ENCODE results near the gene ECEL1.
A peak's percentile ranks its signal among the peaks of the same experiment; 100 is the strongest.

Gene ECEL1

DNA sequence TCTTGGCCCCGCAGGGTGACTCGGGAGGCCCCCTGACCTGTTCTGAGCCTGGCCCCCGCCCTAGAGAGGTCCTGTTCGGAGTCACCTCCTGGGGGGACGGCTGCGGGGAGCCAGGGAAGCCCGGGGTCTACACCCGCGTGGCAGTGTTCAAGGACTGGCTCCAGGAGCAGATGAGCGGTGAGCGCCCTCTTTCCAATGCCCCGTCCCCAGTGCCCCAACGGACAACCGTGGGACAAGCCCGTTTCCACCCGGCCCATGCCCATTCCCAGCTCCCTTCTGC lies 35.7 kb upstream of the ECEL1 start:
- DNase-seq (ENCODE audit: low read depth in 2 of 2) = no peak

DNA sequence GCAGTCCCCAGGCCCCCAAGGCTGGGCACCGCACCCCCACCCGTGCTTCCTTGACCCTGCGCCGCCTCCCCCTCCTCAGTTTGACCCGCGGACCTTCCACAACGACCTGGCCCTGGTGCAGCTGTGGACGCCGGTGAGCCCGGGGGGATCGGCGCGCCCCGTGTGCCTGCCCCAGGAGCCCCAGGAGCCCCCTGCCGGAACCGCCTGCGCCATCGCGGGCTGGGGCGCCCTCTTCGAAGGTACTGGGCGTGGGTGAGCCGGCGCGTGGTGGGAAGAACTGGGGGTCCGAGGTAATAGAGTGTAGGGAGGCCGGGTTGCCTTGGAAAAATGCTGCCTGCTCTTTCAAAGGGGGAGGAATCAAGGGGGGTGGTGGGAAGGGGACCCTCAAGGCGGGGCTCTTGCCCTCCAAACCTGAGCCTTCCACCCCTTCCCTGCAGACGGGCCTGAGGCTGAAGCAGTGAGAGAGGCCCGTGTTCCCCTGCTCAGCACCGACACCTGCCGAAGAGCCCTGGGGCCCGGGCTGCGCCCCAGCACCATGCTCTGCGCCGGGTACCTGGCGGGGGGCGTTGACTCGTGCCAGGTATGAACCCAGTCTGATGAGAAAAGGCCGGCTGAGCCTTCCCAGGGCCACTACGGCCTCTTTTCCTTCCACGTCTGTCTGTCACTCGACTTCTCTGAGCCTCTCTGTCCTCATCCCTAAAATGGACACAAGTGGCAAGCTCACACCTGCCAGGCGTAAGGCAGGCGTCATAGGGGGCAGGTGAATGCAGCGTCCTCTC lies 35.2 kb upstream of the ECEL1 start:
- DNase-seq (ENCODE audit: low read depth in 2 of 2) = no peak

DNA sequence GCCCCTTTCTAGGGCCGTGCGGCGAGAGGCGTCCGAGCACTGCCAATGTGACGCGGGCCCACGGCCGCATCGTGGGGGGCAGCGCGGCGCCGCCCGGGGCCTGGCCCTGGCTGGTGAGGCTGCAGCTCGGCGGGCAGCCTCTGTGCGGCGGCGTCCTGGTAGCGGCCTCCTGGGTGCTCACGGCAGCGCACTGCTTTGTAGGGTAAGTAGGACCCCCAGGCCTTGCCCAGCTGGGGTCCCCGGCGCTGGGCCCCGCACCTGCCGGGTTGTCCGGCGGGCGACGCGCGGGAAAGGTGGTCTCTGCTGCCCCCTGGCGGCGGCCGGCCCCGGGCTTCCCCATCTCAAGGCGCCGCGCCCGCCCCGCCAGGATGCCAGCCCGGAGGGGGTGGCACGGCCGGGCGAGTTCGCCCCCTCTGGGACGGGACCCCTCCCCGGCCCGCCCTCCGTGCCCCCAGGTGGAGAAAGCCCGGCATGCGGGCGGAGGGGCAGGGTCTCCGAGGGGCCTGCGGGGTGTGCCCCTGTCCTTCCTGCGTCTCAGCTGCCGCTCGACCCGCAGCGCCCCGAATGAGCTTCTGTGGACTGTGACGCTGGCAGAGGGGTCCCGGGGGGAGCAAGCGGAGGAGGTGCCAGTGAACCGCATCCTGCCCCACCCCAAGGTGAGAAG lies 34.5 kb upstream of the ECEL1 start:
- peak; percentile 31 to 62 for DNase-seq (ENCODE audit: low read depth in 2 of 2)

DNA sequence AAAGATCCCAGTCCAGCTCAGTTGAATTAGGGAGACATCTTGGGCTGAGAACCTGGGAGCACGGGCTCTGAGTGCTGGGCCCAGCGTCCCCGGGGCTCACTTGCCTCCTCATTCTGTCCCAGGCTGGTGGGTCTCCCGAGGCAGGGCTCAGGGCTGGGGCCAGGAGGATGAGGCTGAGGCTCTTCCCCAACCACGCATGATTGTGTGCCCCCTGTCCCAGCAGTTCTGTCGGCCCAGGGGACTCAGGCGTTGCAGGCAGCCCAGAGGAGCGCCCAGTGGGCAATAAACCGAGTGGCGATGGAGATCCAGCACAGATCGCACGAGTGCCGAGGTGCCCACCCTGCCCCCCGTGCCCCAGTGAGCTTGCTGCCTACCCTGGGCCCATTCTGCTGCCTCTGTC lies 33.5 kb upstream of the ECEL1 start:
- DNase-seq (ENCODE audit: low read depth in 2 of 2) = no peak

DNA sequence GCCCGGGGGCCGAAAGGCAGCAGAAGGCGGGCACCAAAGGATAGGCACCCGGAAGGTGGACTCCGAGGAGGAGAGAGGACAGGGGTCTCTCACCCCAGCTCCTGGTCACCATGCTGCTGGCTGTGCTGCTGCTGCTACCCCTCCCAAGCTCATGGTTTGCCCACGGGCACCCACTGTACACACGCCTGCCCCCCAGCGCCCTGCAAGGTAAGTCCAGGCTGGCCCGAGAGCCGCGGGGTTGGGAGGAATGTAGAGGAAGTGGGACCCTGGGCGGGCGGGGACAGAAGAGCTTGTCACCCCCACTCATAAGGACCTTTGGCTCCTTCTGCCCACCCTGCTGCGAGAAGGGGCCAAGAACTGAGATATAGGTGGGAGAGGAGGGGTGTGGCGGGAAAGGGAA lies 32.9 kb upstream of the ECEL1 start:
- DNase-seq (ENCODE audit: low read depth in 2 of 2) = no peak

DNA sequence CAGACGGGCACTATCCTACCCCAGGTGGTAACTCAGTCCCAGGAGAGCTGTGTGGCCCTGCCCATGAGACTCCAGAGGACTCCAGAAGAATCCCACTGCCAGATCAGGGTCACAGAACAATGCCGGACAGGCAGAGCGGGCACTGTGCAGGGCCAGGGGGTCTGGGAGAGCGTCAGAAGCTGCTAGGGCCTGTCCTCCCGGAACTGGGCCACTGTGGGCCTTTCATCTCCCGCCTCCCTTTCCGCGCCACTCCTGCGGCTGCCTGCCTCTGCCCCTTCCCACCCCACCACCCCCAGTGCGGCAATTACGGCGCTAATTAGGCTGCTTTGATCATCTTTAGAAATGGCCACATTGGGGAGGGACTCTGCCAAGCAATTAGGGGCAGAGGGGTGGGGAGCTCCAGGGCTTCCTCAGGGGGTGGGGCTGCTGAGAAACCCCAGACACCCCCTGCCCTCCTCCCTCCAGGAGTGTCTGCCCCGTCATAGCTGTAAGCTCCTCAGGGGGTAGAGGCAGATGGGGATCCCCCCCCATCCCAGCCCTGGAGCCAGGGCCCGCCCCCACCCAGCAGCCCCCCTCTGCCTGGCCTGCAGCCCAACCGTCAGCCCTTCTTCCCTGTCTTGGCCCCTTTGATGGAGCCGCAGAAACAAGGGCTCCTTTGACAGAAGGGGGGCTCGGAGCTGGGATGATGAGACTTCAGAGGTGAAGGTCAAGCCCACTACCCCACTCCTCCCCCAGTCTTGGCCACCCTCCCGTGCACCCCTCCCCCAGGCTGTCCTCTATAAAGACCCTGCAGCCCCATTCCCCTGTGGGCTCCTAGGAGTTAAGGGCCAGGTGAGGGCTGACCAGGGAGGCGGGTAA lies 32.2 kb upstream of the ECEL1 start, which contains the start of gene PRSS56:
Gene PRSS56, plus strand, starts transcription at position 808 of the 858 bp plus-strand sequence. CDS start 211 bp downstream, outside the sequence.
- DNase-seq (ENCODE audit: low read depth in 2 of 2) = no peak

DNA sequence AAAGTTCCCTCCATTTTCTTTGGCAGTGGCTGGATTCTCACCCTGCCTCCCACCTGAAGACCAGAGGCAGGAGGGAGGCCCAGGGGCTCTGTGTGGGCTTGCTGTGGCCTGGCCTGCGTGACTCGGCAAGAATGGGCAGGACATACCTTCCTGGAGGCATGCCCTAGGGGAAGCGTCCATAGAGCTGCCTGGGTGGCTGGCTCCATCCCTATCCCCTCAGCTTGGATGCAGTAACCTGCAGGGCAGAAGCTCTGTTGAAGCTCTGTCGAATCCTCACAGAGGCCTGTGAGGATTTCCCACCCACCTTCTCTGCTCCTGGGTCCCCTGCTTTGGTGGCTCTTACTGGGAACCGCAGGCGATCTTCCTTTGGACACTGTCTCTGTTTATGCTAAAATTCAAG lies 31.2 kb upstream of the ECEL1 start:
- DNase-seq (ENCODE audit: low read depth in 2 of 2) = no peak

DNA sequence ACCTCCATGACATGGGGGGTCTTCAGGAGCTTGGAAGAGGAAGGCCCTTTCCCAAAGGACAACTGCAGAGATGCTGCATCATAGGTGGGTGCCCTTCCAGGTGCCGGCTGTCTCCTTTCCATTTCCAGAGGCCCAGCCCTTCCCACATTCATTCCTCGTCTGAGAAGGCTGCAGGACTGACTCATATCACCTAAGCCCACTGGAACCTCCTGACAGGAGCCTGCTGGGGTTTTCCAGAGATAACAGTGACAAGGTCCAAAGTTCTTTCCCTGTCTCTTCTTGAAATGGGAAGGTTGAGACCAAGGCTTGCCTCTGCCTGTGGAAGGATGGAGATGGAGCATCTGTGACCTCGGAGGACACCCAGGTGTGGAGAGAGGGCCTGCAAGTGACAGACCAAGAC lies 28.9 kb upstream of the ECEL1 start:
- DNase-seq (ENCODE audit: low read depth in 2 of 2) = no peak

DNA sequence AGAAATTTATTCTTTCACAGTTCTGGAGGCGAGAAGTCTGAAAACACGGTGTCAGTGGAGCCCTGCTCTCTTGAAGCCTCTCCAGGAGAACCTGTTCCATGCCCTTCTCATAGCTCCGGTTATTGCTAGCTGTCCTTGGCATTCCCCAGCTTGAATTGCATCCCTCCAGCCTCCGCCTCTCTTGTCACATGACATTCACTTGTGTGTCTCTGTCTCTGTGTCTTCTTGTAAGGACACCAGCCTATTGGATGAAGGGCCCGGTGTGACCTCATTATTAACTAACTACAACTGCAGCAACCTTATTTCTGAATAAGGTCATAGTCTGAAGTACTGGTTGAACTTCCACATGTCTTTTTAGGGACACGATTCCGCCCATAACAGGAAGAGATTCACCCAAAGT lies 28.0 kb upstream of the ECEL1 start:
- no peak for DNase-seq (ENCODE audit: low read depth in 2 of 2)

DNA sequence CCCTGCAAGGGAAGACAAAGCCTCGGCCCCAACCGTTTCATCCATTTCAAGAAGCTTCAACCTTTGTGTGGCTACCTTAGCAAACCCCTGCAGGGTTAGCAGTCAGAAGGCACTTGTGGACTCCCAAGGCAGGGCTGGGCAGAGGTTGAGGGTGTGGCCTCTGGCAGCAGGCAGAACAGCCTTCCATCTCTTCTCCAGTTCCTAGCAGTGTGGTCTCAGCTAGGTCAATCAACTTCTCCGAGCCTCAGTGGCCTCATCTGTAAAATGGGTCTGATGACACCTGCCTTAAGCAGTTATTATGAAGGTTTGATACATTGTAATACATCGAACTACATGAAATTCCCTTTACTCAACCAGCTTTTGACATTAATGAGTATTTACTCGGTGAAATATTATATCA lies 25.7 kb upstream of the ECEL1 start:
- DNase-seq (ENCODE audit: low read depth in 2 of 2) = no peak

DNA sequence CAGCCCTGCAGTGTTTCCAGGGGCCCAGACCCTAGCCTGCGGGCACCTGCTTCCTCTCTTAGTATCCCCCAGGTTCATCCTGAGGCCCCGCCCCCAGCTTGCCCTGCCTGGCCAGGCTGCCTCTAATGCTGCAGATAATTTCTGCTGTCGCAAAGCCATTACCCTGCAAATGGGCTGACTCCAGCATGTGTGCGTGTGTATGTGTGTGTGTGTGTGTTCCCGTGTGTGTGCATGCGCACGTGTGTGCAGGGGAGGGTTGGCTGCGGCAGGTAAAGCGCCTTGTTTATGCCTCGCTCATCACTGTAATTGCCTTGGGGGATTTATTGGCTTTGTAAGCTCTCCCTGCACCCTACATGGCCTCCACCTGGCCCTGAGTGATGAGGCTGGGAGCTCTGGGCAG lies 25.0 kb upstream of the ECEL1 start:
- DNase-seq (ENCODE audit: low read depth in 2 of 2) = no peak

DNA sequence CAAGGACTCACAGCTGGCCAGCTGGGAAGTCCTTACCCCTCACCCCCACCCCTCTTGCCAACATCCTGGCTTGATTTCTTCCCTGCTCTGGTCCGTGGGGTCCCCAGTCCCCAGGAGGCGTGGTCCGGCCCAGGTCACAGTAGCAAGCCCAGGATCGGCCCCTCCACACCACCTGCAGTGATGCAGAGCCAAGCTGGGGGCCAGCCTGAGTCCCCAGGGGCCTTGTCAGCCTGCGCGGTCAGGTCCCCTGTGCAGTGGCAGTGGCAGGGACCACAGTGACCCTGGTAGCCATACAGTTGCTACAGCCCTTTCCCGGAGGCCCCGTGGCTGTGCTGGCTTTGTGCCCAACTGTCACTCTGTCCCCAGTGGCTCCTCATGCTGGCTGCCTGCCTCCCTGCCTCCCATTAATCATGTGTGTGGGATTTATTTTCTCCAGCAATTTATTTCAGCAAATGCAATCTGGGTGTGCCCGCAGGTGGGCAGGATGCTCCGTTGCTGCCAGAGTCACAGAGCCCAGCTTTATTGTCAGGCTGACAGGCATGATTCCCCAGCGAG lies 23.8 kb upstream of the ECEL1 start:
- no peak for DNase-seq (ENCODE audit: low read depth in 2 of 2)

DNA sequence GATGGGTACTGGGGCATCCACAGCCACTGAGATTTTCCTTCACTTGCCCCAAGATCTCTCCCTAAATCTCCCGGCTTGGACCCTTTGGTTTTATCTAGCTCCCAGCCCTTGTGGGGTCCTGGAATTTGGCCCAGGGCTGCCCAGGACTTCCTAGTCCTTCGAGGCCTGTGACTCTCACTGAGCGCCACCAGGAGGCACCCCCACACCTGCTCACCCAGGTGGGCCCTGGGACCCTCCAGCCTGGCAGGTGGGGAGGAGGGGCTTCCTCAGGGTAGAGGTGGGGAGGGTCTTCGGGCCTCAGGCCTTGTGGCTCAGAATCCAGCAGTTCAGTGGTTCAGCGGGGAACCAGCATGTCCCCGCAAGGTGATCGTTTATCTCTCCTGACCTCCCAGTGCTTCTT lies 20.6 kb upstream of the ECEL1 start:
- DNase-seq (ENCODE audit: low read depth in 2 of 2) = no peak

DNA sequence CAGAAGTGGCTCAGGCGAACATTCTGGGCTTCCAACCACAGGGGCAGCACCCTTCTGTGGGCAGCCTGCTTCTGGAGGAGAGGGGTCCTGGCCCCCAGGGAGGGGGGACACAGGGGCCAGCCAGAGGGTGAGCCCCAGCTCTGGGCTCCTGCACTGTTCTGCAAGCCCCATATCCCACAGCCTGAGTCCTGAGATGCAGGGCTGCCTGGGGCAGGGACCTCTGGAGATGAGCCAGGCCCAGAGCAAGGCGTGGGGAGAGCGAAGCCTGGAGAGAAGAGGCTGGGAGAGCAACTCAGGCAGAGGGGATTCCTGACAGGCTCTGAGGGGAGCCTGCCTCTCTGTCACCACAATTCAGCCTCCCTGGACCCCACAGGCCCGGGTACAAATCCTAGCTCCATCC lies 19.1 kb upstream of the ECEL1 start:
- no peak for DNase-seq (ENCODE audit: low read depth in 2 of 2)

DNA sequence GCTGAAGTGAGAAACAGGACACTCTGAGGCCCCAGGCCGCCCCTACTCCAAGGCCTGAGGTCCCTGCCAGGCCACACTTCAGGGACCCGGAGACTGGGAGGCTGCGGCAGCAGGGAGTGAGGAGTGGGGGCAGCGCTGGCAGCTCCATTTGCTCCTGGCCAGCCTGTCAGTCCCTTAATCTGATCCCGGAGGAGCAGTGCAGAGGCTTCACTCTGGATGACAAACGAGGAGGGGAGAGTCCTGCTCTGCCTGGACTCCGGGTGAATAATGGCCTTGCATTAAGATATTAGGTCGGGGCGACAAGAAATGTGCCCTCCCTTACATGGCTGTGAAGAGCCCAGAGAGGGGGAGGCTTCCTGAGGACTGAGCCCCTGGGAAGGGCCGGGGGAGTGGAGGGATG lies 18.2 kb upstream of the ECEL1 start:
- no peak for DNase-seq (ENCODE audit: low read depth in 2 of 2)

DNA sequence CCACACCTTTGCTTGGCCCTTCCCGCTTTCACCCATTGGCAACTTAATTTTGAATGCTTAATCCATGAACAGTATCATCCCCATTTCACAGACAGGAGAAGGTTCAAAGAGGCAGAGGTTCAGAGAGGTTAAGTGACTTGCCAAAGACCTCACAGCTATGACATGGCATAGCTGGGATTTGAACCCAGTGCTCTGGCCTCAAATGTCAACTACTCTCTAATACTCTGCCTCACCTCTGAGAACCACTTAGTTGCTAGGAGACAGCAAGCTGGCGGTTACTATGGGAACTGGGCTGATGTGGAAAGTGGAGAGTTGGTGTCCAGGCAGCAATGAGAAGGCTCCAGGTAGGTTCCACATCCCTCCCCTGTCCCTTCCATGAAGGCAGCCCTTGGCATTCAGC lies 16.8 kb upstream of the ECEL1 start:
- no peak for DNase-seq (ENCODE audit: low read depth in 2 of 2)

DNA sequence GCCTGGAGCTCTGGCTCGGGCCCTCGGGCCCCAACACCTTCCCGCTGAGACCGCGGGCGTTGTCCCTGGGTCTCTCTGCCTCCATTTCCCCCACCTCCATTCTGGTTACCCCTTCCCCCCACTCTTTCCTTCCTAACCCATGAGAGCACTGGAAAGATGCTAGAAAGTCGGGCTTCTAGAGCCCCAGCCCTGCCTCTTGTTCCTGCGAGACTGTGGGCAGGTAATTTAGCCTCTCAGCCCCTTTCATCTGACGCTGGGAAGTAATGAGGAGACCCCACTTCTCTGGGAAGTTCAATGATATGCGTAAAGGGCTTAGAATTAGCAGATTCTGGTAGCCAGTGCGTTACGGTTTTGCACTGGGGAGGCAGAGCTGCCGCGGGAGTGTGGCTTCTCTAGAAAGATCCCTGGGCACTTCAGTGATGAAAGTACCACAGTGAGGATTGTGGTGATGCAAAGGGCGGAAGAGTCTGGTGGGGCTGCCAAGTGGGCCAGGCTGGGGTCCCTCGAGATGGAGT lies 16.2 kb upstream of the ECEL1 start:
- no peak for DNase-seq (ENCODE audit: low read depth in 2 of 2)

DNA sequence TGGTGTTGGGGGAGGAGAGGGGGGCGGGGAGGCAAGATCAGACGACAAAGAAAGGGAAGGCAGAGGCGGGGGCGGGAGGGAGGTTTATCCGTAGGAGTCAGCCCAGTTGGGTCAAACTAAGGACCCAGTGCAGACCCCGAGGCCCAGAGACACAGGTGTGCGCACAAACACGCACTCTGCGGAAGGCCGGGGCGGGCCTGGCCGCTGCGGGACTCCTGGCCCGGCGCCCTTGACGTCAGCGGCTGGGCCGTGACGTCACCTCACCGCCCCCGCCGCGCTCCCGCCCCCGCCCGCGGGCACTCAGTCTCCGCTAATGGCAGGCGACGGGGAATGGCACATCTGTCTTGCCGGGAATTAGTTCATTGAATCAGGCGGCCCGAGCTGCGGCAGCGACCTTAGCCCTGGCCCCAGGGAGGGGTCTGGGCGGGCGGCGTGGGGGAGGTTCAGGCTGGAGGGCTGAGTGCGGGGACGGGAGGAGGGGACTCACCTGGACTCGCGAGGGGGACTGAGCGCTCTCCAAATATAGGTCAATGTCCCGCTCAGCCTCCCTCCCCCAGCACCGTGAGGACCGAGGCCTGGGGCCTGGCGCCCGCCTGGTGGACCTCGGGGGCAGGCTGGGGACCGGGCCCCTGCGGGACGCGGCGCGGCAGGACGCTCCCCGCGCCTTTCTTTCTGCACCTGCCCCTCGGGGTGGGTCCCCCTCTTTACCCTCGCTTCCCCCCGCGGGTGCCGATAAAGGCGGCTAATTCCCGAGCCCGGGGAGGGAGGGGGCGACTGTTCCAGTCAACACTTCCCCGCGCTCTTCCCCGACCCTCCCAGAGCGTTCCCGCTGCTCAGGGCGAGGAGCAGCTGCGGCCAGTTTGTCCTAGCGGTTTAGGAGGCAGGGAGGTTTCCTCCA lies 15.5 kb upstream of the ECEL1 start:
- DNase-seq (ENCODE audit: low read depth in 2 of 2) = no peak

DNA sequence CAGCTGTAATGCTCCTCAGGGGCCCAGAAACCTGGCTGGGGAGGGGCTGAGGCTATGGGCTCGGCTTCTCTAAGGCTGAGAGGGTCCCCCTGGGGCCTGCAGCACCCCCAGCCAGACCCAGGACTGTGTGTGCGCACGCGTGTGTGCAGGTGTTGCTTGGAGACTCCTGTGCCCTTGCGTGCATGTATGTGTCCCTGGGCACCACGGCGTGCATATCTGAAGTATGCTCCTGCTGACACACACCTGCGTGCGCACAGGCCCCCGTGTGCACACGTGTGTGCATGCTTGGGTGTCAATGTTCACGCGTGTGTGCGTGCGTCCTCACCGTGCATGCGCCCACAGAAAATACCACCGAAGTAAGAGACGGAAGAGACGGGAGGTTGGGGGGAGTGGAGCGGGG lies 14.9 kb upstream of the ECEL1 start:
- DNase-seq (ENCODE audit: low read depth in 2 of 2) = no peak

DNA sequence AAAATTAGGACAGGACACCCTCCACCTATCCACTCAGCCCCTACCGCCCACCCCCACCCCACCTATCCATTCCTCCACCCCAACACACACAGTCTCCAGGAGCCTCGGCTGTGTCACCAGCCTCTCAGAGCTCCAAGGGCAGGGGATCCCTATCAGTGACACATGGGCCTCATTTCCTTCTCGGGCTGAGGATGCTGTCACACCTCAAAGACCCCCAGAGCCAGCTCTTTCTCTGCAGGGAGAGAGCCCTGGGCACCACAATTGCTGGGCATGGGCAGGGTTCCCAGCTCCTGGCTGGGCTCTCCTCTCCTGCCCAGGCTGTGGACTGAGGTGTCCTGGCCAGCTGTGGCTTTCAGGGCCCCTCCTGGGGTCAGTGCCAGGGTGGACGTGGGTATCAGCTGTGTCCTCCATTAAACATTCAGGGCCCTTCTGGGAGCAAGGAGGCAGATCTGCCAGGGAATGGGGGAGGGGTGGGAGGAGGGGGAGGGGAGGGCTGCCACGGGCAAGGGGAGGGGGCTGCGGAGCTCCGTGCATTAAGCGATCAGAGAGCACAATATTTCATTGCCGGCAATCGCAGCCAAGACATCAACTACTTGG lies 14.3 kb upstream of the ECEL1 start:
- DNase-seq (ENCODE audit: low read depth in 2 of 2) = no peak

DNA sequence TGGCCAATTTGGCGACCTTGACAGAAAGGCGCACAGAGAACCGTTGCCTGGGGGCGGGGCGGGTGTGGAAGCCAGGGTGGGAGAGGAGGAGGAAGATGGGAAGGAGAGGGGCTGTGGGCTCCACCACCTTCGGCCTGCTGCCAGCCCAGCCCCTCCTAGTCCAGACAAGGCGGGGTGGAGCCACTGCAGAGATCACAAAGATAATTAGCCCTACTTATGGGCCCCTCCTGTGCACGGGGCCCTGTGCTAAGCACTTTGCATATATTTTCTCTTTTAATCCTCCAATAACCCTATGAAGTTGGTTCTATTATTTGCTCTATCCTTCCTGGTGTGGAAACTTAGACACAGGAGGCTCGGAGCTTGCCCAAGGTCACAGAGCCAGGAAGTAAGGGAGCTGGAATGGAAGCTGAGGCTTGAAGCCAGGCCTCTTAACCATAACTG lies 13.7 kb upstream of the ECEL1 start:
- no peak for DNase-seq (ENCODE audit: low read depth in 2 of 2)

All from stimulated activated CD4-positive, alpha-beta T cell treated with anti-CD3 and anti-CD28 coated beads, Interleukin-12 subunit alpha, Interleukin-12 subunit beta, amount 100 ng/mL, for 24 hours (primary cell).